ENCODE results near the gene ZNF106.

GRCh38 chr15:42413920-42414319 lies 77.0 kb downstream of the ZNF106 start:
- TF ChIP-seq CTCF (conservative IDR thresholded peaks at IDR 0.05; ENCODE audit: low read depth, low read length) (no peak), EZH2 (IDR thresholded peaks at IDR 0.05; ENCODE audit: borderline replicate concordance, low read depth, low read length, poor library complexity, severe bottlenecking) (no peak)
